Astrocyte (in vitro differentiated cells and primary cell): Measurements from ENCODE around the gene AMPH. TPM values are rescaled to one million over a fixed set of nuclear protein-coding genes. Genes with fewer than 3 reads are reported as not detected.
A peak's percentile ranks its signal among the peaks of the same experiment; 100 is the strongest.

Experiments
- DNase-seq: peaks from one replicate; pipeline ENCODE4 v3.0.0-alpha.2; 2010; ENCODE audit warnings: low read depth
- FAIRE-seq: peaks from 2 replicates; lab custom pipeline; 2011; peaks lifted over from hg19 to GRCh38; lab: Jason Lieb, UNC
- H2AFZ ChIP-seq: 2 replicates; pipeline ENCODE4 v1.6.0; 2012; ENCODE audit warnings: low read depth, low read length, inconsistent platforms
- H3K27ac ChIP-seq: 2 replicates; pipeline ENCODE4 v1.5.1; 2011; ENCODE audit warnings: low read depth, low read length, inconsistent platforms
- H3K27me3 ChIP-seq: 2 replicates; pipeline ENCODE4 v1.6.0; 2011; ENCODE audit warnings: low read length, inconsistent platforms; ENCODE audit not compliant: insufficient read depth
- H3K36me3 ChIP-seq: 2 replicates; pipeline ENCODE4 v1.5.1; 2011; ENCODE audit warnings: low read length, inconsistent platforms; ENCODE audit not compliant: insufficient read depth
- H3K4me1 ChIP-seq: 2 replicates; pipeline ENCODE4 v1.5.1; 2011; ENCODE audit warnings: low read length, inconsistent platforms; ENCODE audit not compliant: insufficient read depth
- H3K4me2 ChIP-seq: 2 replicates; pipeline ENCODE4 v1.6.0; 2012; ENCODE audit warnings: low read length, inconsistent platforms
- H3K4me3 ChIP-seq: 2 replicates; pipeline ENCODE4 v1.5.1; 2011; ENCODE audit warnings: low read depth, mild to moderate bottlenecking, low read length, inconsistent platforms; ENCODE audit not compliant: insufficient read depth
- H3K79me2 ChIP-seq: 2 replicates; pipeline ENCODE4 v1.6.0; 2012; ENCODE audit warnings: mild to moderate bottlenecking, low read length, inconsistent platforms; ENCODE audit not compliant: insufficient read depth
- H3K9ac ChIP-seq: 2 replicates; pipeline ENCODE4 v1.6.0; 2012; ENCODE audit warnings: mild to moderate bottlenecking, low read length, inconsistent platforms
- H3K9me3 ChIP-seq: 2 replicates; pipeline ENCODE4 v1.5.1; 2012; ENCODE audit warnings: low read depth, mild to moderate bottlenecking, low read length, inconsistent platforms; ENCODE audit not compliant: insufficient read depth
- H4K20me1 ChIP-seq: 2 replicates; pipeline ENCODE4 v1.6.0; 2012; ENCODE audit warnings: low read length, inconsistent platforms; ENCODE audit not compliant: insufficient read depth
- H3K27ac Mint-ChIP-seq: one replicate; pipeline ENCODE4 v1.8.0; 2021; ENCODE audit warnings: mild to moderate bottlenecking, mixed read lengths; ENCODE audit not compliant: unreplicated experiment
- H3K27me3 Mint-ChIP-seq: one replicate; pipeline ENCODE4 v1.8.0; 2021; ENCODE audit warnings: low read depth, mixed read lengths; ENCODE audit not compliant: unreplicated experiment
- H3K36me3 Mint-ChIP-seq: one replicate; pipeline ENCODE4 v1.8.0; 2021; ENCODE audit warnings: low read depth, mixed read lengths; ENCODE audit not compliant: unreplicated experiment
- H3K4me1 Mint-ChIP-seq: one replicate; pipeline ENCODE4 v1.8.0; 2021; ENCODE audit warnings: low read depth, mixed read lengths; ENCODE audit not compliant: unreplicated experiment
- H3K4me3 Mint-ChIP-seq: one replicate; pipeline ENCODE4 v1.8.0; 2021; ENCODE audit warnings: mild to moderate bottlenecking, moderate library complexity, mixed read lengths; ENCODE audit not compliant: unreplicated experiment
- H3K9me3 Mint-ChIP-seq: one replicate; pipeline ENCODE4 v1.8.0; 2021; ENCODE audit warnings: mild to moderate bottlenecking, mixed read lengths; ENCODE audit not compliant: unreplicated experiment
- CTCF ChIP-seq: IDR thresholded peaks from 2 replicates; pipeline ENCODE4 v1.5.1; 2011; ENCODE audit warnings: low read depth, mild to moderate bottlenecking, inconsistent platforms, low read length, moderate library complexity; ENCODE audit not compliant: insufficient read depth
- EZH2 ChIP-seq: IDR thresholded peaks from 2 replicates; pipeline ENCODE4 v1.6.1; 2012; ENCODE audit warnings: mild to moderate bottlenecking, low read length, inconsistent platforms; ENCODE audit not compliant: insufficient read depth
- total RNA-seq: library from RNA; stranded (reverse); gene quantifications from 2 replicates; pipeline ENCODE4 v1.2.1, GENCODE V29; 2021

The AMPH gene
- total RNA-seq, 1 donor from 2014 or later = 2.9 TPM

- no peak overlapping the region for H3K4me3 ChIP-seq
- H3K27ac Mint-ChIP-seq = no peak overlapping the region
- H3K4me1 Mint-ChIP-seq = no peaks in the 10 kb centered on the region
- H3K27ac ChIP-seq = no peak overlapping the region
- no peaks in the 10 kb centered on the region for H3K36me3 ChIP-seq
- no peaks in the 10 kb centered on the region for H3K4me1 ChIP-seq
- H3K9ac ChIP-seq = no peak overlapping the region
- H2AFZ ChIP-seq = no peak overlapping the region
- peaks cover 2% of the 10 kb centered on the region for H3K27me3 Mint-ChIP-seq
- H3K79me2 ChIP-seq = no peaks in the 10 kb centered on the region
- no peaks in the 10 kb centered on the region for H3K36me3 Mint-ChIP-seq
- H4K20me1 ChIP-seq = no peaks in the 10 kb centered on the region
- H3K4me2 ChIP-seq = no peak overlapping the region
- H3K9me3 Mint-ChIP-seq = no peaks in the 10 kb centered on the region
- H3K4me3 Mint-ChIP-seq = no peak overlapping the region
- H3K9me3 ChIP-seq = no peaks in the 10 kb centered on the region
- DNase-seq (no peak), FAIRE-seq (no peak)
- TF ChIP-seq CTCF (no peak), EZH2 (no peak)
- H3K27me3 ChIP-seq = no peaks in the 10 kb centered on the region
These were observed 203.8 kb downstream of the AMPH start for GRCh38 chr7:38427279-38427955.

GRCh38 chr7:38425509-38425908 is 205.7 kb downstream of the AMPH start:
- H3K4me3 Mint-ChIP-seq = no peak overlapping the region
- H3K4me3 ChIP-seq = no peak overlapping the region
- no peaks in the 10 kb centered on the region for H3K79me2 ChIP-seq
- H3K9ac ChIP-seq = no peak overlapping the region
- no peak overlapping the region for H2AFZ ChIP-seq
- no peaks in the 10 kb centered on the region for H3K4me1 Mint-ChIP-seq
- no peaks in the 10 kb centered on the region for H3K4me1 ChIP-seq
- no peak overlapping the region for H3K4me2 ChIP-seq
- H3K36me3 ChIP-seq = no peaks in the 10 kb centered on the region
- no peaks in the 10 kb centered on the region for H3K9me3 ChIP-seq
- no peak for TF ChIP-seq CTCF
- no peak for TF ChIP-seq EZH2
- no peak for FAIRE-seq
- no peaks in the 10 kb centered on the region for H3K36me3 Mint-ChIP-seq
- no peaks in the 10 kb centered on the region for H3K9me3 Mint-ChIP-seq
- peaks cover 2% of the 10 kb centered on the region for H3K27me3 Mint-ChIP-seq
- no peak overlapping the region for H3K27ac ChIP-seq
- no peak for DNase-seq
- H4K20me1 ChIP-seq = no peaks in the 10 kb centered on the region
- no peak overlapping the region for H3K27ac Mint-ChIP-seq
- H3K27me3 ChIP-seq = no peaks in the 10 kb centered on the region

- no peak overlapping the region for H3K4me3 Mint-ChIP-seq
- H3K9me3 Mint-ChIP-seq = no peaks in the 10 kb centered on the region
- Histone ChIP-seq H3K36me3 (no peaks in the 10 kb centered on the region), H4K20me1 (no peaks in the 10 kb centered on the region), H3K79me2 (no peaks in the 10 kb centered on the region), H2AFZ (no peak overlapping the region), H3K27ac (no peak overlapping the region), H3K27me3 (no peaks in the 10 kb centered on the region), H3K4me1 (no peaks in the 10 kb centered on the region), H3K4me3 (no peak overlapping the region), H3K4me2 (no peak overlapping the region), H3K9me3 (no peaks in the 10 kb centered on the region), H3K9ac (no peak overlapping the region)
- no peaks in the 10 kb centered on the region for H3K36me3 Mint-ChIP-seq
- TF ChIP-seq CTCF = peak; percentile 32
- TF ChIP-seq EZH2 = no peak
- FAIRE-seq (no peak), DNase-seq (no peak)
- no peak overlapping the region for H3K27ac Mint-ChIP-seq
- H3K4me1 Mint-ChIP-seq = no peaks in the 10 kb centered on the region
- peaks cover 2% of the 10 kb centered on the region for H3K27me3 Mint-ChIP-seq
These were observed 206.3 kb downstream of the AMPH start for GRCh38 chr7:38424750-38425463.
